HepG2 (cell line): ENCODE results near the gene LRRC34. TPM values are rescaled to one million over a fixed set of nuclear protein-coding genes. Genes with fewer than 3 reads are reported as not detected.
A peak's percentile ranks its signal among the peaks of the same experiment; 100 is the strongest.

Experiments used
- ATAC-seq: fragments of 200-7000 bp; cut with Tn5 transposase; 3 replicates; pipeline ENCODE4 v1.9.1; 2020; ENCODE audit warnings: mild to moderate bottlenecking, moderate library complexity
- BruUV-seq: library from RNA; stranded (reverse); fragments of 400-500 nt; replicated peaks from 2 replicates; lab custom pipeline; 2021; lab: Mats Ljungman, UMichigan
- CTCF ChIA-PET: fragments of 300-600 bp; formaldehyde crosslinking; extraction: SDS; loops from one replicate; lab custom pipeline; 2021; ENCODE audit warnings: low total read pairs, inconsistent platforms, low intra/inter-chr PET ratio; lab: Yijun Ruan, JAX
- POLR2A ChIA-PET: fragments of 350-600 bp; sonication (Branson Sonifier 250); formaldehyde crosslinking; loops from one replicate; lab custom pipeline; 2020; ENCODE audit warnings: antibody characterized with exemption, inconsistent platforms; lab: Yijun Ruan, JAX
- DNase-seq: peaks from one replicate; pipeline ENCODE4 v3.0.0-alpha.2; 2015; ENCODE audit warnings: low spot score
- FAIRE-seq: peaks from 3 replicates; lab custom pipeline; 2011; peaks lifted over from hg19 to GRCh38; lab: Jason Lieb, UNC
- H2AFZ ChIP-seq: one replicate; pipeline ENCODE4 v1.6.1; 2011; ENCODE audit warnings: low read length, inconsistent platforms
- H3K27ac ChIP-seq: fragments of 300-600 bp; 3 replicates; pipeline ENCODE4 v1.8.0; 2011; ENCODE audit warnings: mixed run types, mild to moderate bottlenecking, mixed read lengths, low read length, inconsistent platforms; ENCODE audit not compliant: insufficient read depth; ENCODE audit errors: extremely low read length
- H3K27me3 ChIP-seq, 2 experiments: fragments of 200-600 bp in 1 of 2; 2 replicates in 1 of 2; 3 replicates in 1 of 2; pipeline versions ENCODE4 v1.6.0 to v1.8.0; 2011; ENCODE audit warnings: low read length in 2 of 2, mild to moderate bottlenecking in 2 of 2, moderate library complexity in 2 of 2, inconsistent platforms in 1 of 2; ENCODE audit not compliant: insufficient read depth in 2 of 2, control insufficient read depth in 1 of 2
- H3K36me3 ChIP-seq, 2 experiments: fragments of 200-600 bp in 1 of 2; replicated peaks in 1 of 2; 2 replicates in 1 of 2; 3 replicates in 1 of 2; pipeline versions ENCODE4 v1.5.1 to v1.8.0; 2011; ENCODE audit warnings: low read length in 2 of 2, inconsistent platforms in 1 of 2; ENCODE audit not compliant: insufficient read depth in 2 of 2, control insufficient read depth in 1 of 2
- H3K4me1 ChIP-seq: 2 replicates; pipeline ENCODE4 v1.5.1; 2012; ENCODE audit warnings: low read length, inconsistent platforms; ENCODE audit not compliant: insufficient read depth
- H3K4me2 ChIP-seq: 2 replicates; pipeline ENCODE4 v1.6.0; 2011; ENCODE audit warnings: low read depth, low read length, inconsistent platforms
- H3K4me3 ChIP-seq, 3 experiments: fragments of 200-600 bp in 1 of 3; sonication (generic), shearing (Covaris generic) in 1 of 3; replicated peaks in 1 of 3; 2 replicates each; pipeline ENCODE4 v1.5.1; 2011 to 2016; ENCODE audit warnings: low read length in 3 of 3, inconsistent platforms in 2 of 3, low read depth in 2 of 3, mild to moderate bottlenecking in 2 of 3, control low read depth in 1 of 3, mixed read lengths in 1 of 3; ENCODE audit not compliant: insufficient read depth in 1 of 3
- H3K79me2 ChIP-seq: one replicate; pipeline ENCODE4 v1.6.1; 2011; ENCODE audit warnings: low read length, inconsistent platforms; ENCODE audit not compliant: insufficient read depth
- H3K9ac ChIP-seq: 2 replicates; pipeline ENCODE4 v1.6.0; 2011; ENCODE audit warnings: mild to moderate bottlenecking, low read depth, low read length, inconsistent platforms; ENCODE audit not compliant: insufficient read depth
- H3K9me3 ChIP-seq: 2 replicates; pipeline ENCODE4 v1.5.1; 2012; ENCODE audit warnings: mild to moderate bottlenecking, low read length
- H4K20me1 ChIP-seq: 2 replicates; pipeline ENCODE4 v1.6.0; 2011; ENCODE audit warnings: inconsistent platforms, mild to moderate bottlenecking, low read length, moderate library complexity; ENCODE audit not compliant: insufficient read depth
- CTCF ChIP-seq: sonication (generic); formaldehyde crosslinking; IDR thresholded peaks from 2 replicates; pipeline ENCODE4 v1.5.0; 2020; ENCODE audit warnings: mild to moderate bottlenecking, missing genetic modification reagents, moderate library complexity
- MAF1 ChIP-seq: sonication (generic); formaldehyde crosslinking; IDR thresholded peaks from 2 replicates; pipeline ENCODE4 v1.5.0; 2020; ENCODE audit warnings: missing genetic modification reagents, borderline replicate concordance
- NFYB ChIP-seq: sonication (generic); formaldehyde crosslinking; IDR thresholded peaks from 2 replicates; pipeline ENCODE4 v1.4.0; 2020; ENCODE audit warnings: missing genetic modification reagents
- PATZ1 ChIP-seq: sonication (generic); formaldehyde crosslinking; IDR thresholded peaks from 2 replicates; pipeline ENCODE4 v1.4.0; 2020; ENCODE audit warnings: missing genetic modification reagents
- POLR2AphosphoS5 ChIP-seq: IDR thresholded peaks from 2 replicates; pipeline ENCODE4 v1.6.1; 2012; ENCODE audit warnings: low read depth, low read length
- SIX1 ChIP-seq: sonication (generic); formaldehyde crosslinking; IDR thresholded peaks from 2 replicates; pipeline ENCODE4 v1.4.0; 2020; ENCODE audit warnings: missing genetic modification reagents, borderline replicate concordance
- SRSF1 ChIP-seq: fragments of 200-400 bp; formaldehyde crosslinking; optimal IDR thresholded peaks from 2 replicates; pipeline ENCODE3; 2017; ENCODE audit warnings: mild to moderate bottlenecking, low read depth, low read length, moderate library complexity
- XBP1 ChIP-seq: sonication (generic); formaldehyde crosslinking; IDR thresholded peaks from 2 replicates; pipeline ENCODE4 v1.5.0; 2020; ENCODE audit warnings: missing genetic modification reagents
- ZNF850 ChIP-seq: sonication (generic); formaldehyde crosslinking; conservative IDR thresholded peaks from 2 replicates; pipeline ENCODE4 v1.9.0; 2021; ENCODE audit warnings: mild to moderate bottlenecking, missing genetic modification reagents
- WGBS: methylation state at CpG from one replicate; pipeline ENCODE4 v1.1.6; 2017; ENCODE audit warnings: low lambda C conversion rate; 5-methylcytosine and 5-hydroxymethylcytosine counted together
- in situ Hi-C: cut with HindIII; loops from 2 replicates; pipeline ENCODE4 v1.10.0; 2017; ENCODE audit warnings: low pct_unique_long_range_greater_than_20kb; ENCODE audit not compliant: extremely low pct_ligation_motif_present
- intact Hi-C: fragments of 100-400 bp; cut with micrococcal nuclease; formaldehyde crosslinking; loops from one replicate; pipeline ENCODE4 v1.10.0; 2022; ENCODE audit not compliant: unreplicated experiment
- polyA plus RNA-seq, 8 experiments: library from polyadenylated mRNA; depleted of rRNA in 3 of 8; stranded (reverse) in 7 of 8; unstranded in 1 of 8; fragments of >200 nt; fragmentation: Illumina TruSeq in 4 of 8; extraction: Trizol in 4 of 8; gene quantifications; 2 replicates each; pipeline versions ENCODE4 v1.2.1 to v1.2.3, GENCODE V29; 2011 to 2016; ENCODE audit warnings: low read depth in 4 of 8, missing spikeins in 1 of 8, mixed read lengths in 1 of 8; ENCODE audit not compliant: insufficient read depth in 1 of 8
- total RNA-seq, 5 experiments: library from RNA; depleted of rRNA; stranded (reverse); fragments of >200 nt; fragmentation: Illumina TruSeq; extraction: Trizol; gene quantifications; 2 replicates each; pipeline ENCODE4 v1.2.3, GENCODE V29; 2016; ENCODE audit warnings: low read depth in 1 of 5
- TF ChIP-seq, protein P1 (sequence below): sonication (generic); formaldehyde crosslinking; IDR thresholded peaks from 2 replicates; pipeline ENCODE4 v1.8.1; 2023; ENCODE audit warnings: mild to moderate bottlenecking, missing genetic modification reagents
- TF ChIP-seq, protein P2 (sequence below): IDR thresholded peaks from 2 replicates; pipeline ENCODE4 v1.6.1; 2016; ENCODE audit warnings: missing compliant biosample characterization, missing genetic modification reagents, borderline replicate concordance
- TF ChIP-seq, protein P3 (sequence below): IDR thresholded peaks from 2 replicates; pipeline ENCODE4 v1.6.1; 2016; ENCODE audit warnings: low read depth, borderline replicate concordance

The LRRC34 gene
- total and polyA plus RNA-seq, 2 of the 13 experiments (the other 11 are each of a cell fraction or from before 2014, with no cell fraction given), result not detected

GRCh38 chr3:169764882-169765612, 47.7 kb downstream of the LRRC34 start, which contains the start of gene TERC (continued):
- TF ChIP-seq CTCF (CRISPR knock-in tag) (no peak), SRSF1 (peak; percentile 38), POLR2AphosphoS5 (peak; percentile 79), ZNF850 (0 out of 2 replicates have a peak, but pooled peaks have one; percentile 40), NFYB (peak; percentile 75), XBP1 (no peak)
- TF ChIP-seq, protein P1, sequence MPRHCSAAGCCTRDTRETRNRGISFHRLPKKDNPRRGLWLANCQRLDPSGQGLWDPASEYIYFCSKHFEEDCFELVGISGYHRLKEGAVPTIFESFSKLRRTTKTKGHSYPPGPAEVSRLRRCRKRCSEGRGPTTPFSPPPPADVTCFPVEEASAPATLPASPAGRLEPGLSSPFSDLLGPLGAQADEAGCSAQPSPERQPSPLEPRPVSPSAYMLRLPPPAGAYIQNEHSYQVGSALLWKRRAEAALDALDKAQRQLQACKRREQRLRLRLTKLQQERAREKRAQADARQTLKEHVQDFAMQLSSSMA (CRISPR knock-in tag), result peak; percentile 99

DNA sequence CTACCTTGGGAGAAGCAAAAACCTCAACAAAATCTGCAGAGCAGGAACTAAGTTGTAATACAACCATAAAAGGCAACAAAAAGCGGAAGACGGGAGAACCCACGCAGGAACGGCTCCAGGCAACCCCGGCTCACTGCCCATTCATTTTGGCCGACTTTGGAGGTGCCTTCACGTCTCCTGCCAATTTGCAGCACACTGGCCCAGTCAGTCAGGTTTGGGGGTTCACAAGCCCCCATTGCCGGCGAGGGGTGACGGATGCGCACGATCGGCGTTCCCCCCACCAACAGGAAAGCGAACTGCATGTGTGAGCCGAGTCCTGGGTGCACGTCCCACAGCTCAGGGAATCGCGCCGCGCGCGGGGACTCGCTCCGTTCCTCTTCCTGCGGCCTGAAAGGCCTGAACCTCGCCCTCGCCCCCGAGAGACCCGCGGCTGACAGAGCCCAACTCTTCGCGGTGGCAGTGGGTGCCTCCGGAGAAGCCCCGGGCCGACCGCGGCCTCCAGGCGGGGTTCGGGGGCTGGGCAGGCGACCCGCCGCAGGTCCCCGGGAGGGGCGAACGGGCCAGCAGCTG, 48.3 kb downstream of the LRRC34 start:
- FAIRE-seq, result no peak
- TSS peak; percentile 98 for BruUV-seq
- H2AFZ ChIP-seq, result no peak overlapping the region
- ChIA-PET POLR2A (interaction anchor here (1.2 to 2.8 kb wide), 2 partner anchors 9 to 202 kb away, joined by 4 to 29 read pairs; partner anchors contain the start of genes MYNN and SEC62), CTCF (no interaction called here)
- no peaks in the 10 kb centered on the region for H4K20me1 ChIP-seq
- in situ Hi-C loops, result no loop called here
- H3K4me1 ChIP-seq, result no peaks in the 10 kb centered on the region; the same call in 1 of the 2 replicates
- peak overlapping the region; percentile 66 for H3K4me2 ChIP-seq
- H3K27me3 ChIP-seq, result 0 out of 5 replicates have a peak, but pooled peaks cover 0 to 4% of the 10 kb centered on the region in 2 experiments
- H3K79me2 ChIP-seq, result no peaks in the 10 kb centered on the region
- peak overlapping the region; percentile 62 to 80 (median 72) for H3K4me3 ChIP-seq
- H3K36me3 ChIP-seq, result no peaks in the 10 kb centered on the region
- DNase-seq, result no peak
- peak; percentile 19 for ATAC-seq
- H3K9me3 ChIP-seq, result no peaks in the 10 kb centered on the region
- intact Hi-C loops, result loop anchor here (5.0 to 10.0 kb wide), 3 partner anchors 98 to 260 kb away; partner anchors contain the start of gene MECOM
- peak overlapping the region; percentile 79 for H3K27ac ChIP-seq
- peak overlapping the region; percentile 83 for H3K9ac ChIP-seq
- 54% methylated on average over 29 of the region's 46 CpGs for WGBS
- TF ChIP-seq SIX1 (no peak), PATZ1 (CRISPR knock-in tag) (no peak; the same call in 1 of the 2 replicates), MAF1 (CRISPR knock-in tag) (no peak)
- TF ChIP-seq, protein P2, sequence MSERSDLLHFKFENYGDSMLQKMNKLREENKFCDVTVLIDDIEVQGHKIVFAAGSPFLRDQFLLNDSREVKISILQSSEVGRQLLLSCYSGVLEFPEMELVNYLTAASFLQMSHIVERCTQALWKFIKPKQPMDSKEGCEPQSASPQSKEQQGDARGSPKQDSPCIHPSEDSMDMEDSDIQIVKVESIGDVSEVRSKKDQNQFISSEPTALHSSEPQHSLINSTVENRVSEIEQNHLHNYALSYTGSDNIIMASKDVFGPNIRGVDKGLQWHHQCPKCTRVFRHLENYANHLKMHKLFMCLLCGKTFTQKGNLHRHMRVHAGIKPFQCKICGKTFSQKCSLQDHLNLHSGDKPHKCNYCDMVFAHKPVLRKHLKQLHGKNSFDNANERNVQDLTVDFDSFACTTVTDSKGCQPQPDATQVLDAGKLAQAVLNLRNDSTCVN (CRISPR knock-in tag), result no peak
- TF ChIP-seq, protein P3, sequence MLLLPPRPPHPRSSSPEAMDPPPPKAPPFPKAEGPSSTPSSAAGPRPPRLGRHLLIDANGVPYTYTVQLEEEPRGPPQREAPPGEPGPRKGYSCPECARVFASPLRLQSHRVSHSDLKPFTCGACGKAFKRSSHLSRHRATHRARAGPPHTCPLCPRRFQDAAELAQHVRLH (CRISPR knock-in tag), result no peak
